H1 (cell line): Measurements from ENCODE around the gene ULK3. TPM values are rescaled to one million over a fixed set of nuclear protein-coding genes. Genes with fewer than 3 reads are reported as not detected.

Experiments used
- CTCF ChIA-PET: fragments of 300-600 bp; sonication (Branson Sonifier 250); formaldehyde crosslinking; loops from one replicate; lab custom pipeline; 2021; ENCODE audit not compliant: partially characterized antibody; lab: Charles Lee
- POLR2A ChIA-PET: fragments of 300-600 bp; sonication (Branson Sonifier 250); formaldehyde crosslinking; loops from one replicate; lab custom pipeline; 2021; ENCODE audit warnings: inconsistent platforms; ENCODE audit not compliant: partially characterized antibody; lab: Charles Lee
- DNase-seq, 2 experiments: peaks; one replicate each; pipeline versions ENCODE4 v3.0.0 to v3.0.0-alpha.2; 2010 to 2022; ENCODE audit warnings: low spot score in 2 of 2, low read depth in 1 of 2, mixed read lengths in 1 of 2
- FAIRE-seq: peaks from 2 replicates; lab custom pipeline; 2011; peaks lifted over from hg19 to GRCh38; lab: Jason Lieb, UNC
- H2AFZ ChIP-seq: 2 replicates; pipeline ENCODE4 v1.8.1; 2012; ENCODE audit warnings: low read length, inconsistent platforms
- H2AK5ac ChIP-seq: 2 replicates; pipeline ENCODE4 v1.6.1; 2013; ENCODE audit warnings: low read depth, low read length
- H2BK120ac ChIP-seq: replicated peaks from 2 replicates; pipeline ENCODE3; 2013; ENCODE audit warnings: low read depth, low read length, inconsistent platforms
- H2BK12ac ChIP-seq: 2 replicates; pipeline ENCODE4 v1.6.1; 2013; ENCODE audit warnings: low read depth, low read length
- H2BK15ac ChIP-seq: 2 replicates; pipeline ENCODE4 v1.6.1; 2013; ENCODE audit warnings: low read length
- H2BK20ac ChIP-seq: 2 replicates; pipeline ENCODE4 v1.6.1; 2013; ENCODE audit warnings: low read length
- H2BK5ac ChIP-seq: 2 replicates; pipeline ENCODE4 v1.6.1; 2013; ENCODE audit warnings: low read depth, low read length
- H3K14ac ChIP-seq: 2 replicates; pipeline ENCODE4 v1.6.1; 2013; ENCODE audit warnings: inconsistent platforms; ENCODE audit not compliant: insufficient read length
- H3K18ac ChIP-seq: 2 replicates; pipeline ENCODE4 v1.6.1; 2013; ENCODE audit warnings: low read length; ENCODE audit errors: extremely low read depth
- H3K23ac ChIP-seq: 2 replicates; pipeline ENCODE4 v1.6.1; 2013; ENCODE audit warnings: inconsistent platforms; ENCODE audit not compliant: insufficient read length
- H3K23me2 ChIP-seq: 2 replicates; pipeline ENCODE4 v1.6.1; 2013; ENCODE audit warnings: low read depth, low read length
- H3K27ac ChIP-seq: 2 replicates; pipeline ENCODE4 v1.6.1; 2011; ENCODE audit warnings: low read depth, low read length, inconsistent platforms
- H3K27me3 ChIP-seq, 4 experiments: replicated peaks in 1 of 4; 1 replicate in 1 of 4; 2 replicates in 3 of 4; pipeline versions ENCODE4 v1.6.1 to v1.8.1; 2011 to 2013; ENCODE audit warnings: low read length in 3 of 4, mild to moderate bottlenecking in 3 of 4, inconsistent platforms in 2 of 4, mixed read lengths in 2 of 4, moderate library complexity in 1 of 4; ENCODE audit not compliant: control insufficient read depth in 3 of 4, insufficient read depth in 3 of 4; ENCODE audit errors: extremely low read depth in 1 of 4
- H3K36me3 ChIP-seq, 4 experiments: 2 replicates each; pipeline versions ENCODE4 v1.6.1 to v1.8.1; 2011 to 2013; ENCODE audit warnings: mild to moderate bottlenecking in 4 of 4, low read length in 3 of 4, moderate library complexity in 2 of 4, control low read depth in 1 of 4, inconsistent platforms in 1 of 4; ENCODE audit not compliant: insufficient read depth in 4 of 4, control insufficient read depth in 2 of 4
- H3K4ac ChIP-seq: replicated peaks from 2 replicates; pipeline ENCODE3; 2013; ENCODE audit warnings: low read length, low read depth, mixed read lengths, inconsistent platforms; ENCODE audit not compliant: insufficient read length
- H3K4me1 ChIP-seq, 4 experiments: replicated peaks in 1 of 4; 1 replicate in 1 of 4; 2 replicates in 3 of 4; pipeline versions ENCODE4 v1.6.1 to v1.8.1; 2011 to 2013; ENCODE audit warnings: low read length in 3 of 4, inconsistent platforms in 2 of 4, mixed read lengths in 1 of 4; ENCODE audit not compliant: insufficient read depth in 4 of 4, control insufficient read depth in 3 of 4
- H3K4me2 ChIP-seq, 2 experiments: 2 replicates each; pipeline versions ENCODE4 v1.6.1 to v1.8.1; 2011 to 2013; ENCODE audit warnings: low read depth in 2 of 2, low read length in 2 of 2, control low read depth in 1 of 2, inconsistent platforms in 1 of 2, mild to moderate bottlenecking in 1 of 2; ENCODE audit not compliant: insufficient read depth in 1 of 2
- H3K4me3 ChIP-seq, 4 experiments: fragments of 200-600, 300-600 bp in 1 of 4; sonication (generic), shearing (Covaris generic), sonication (Bioruptor Twin) in 1 of 4; 2 replicates each; pipeline versions ENCODE4 v1.5.1 to v1.8.1; 2011 to 2016; ENCODE audit warnings: low read length in 4 of 4, low read depth in 3 of 4, control low read depth in 2 of 4, inconsistent platforms in 2 of 4, mild to moderate bottlenecking in 2 of 4, mixed read lengths in 1 of 4, moderate library complexity in 1 of 4; ENCODE audit not compliant: insufficient read depth in 2 of 4; ENCODE audit errors: extremely low read depth in 1 of 4
- H3K56ac ChIP-seq: replicated peaks from 2 replicates; pipeline ENCODE3; 2013; ENCODE audit warnings: low read depth, mild to moderate bottlenecking, mixed read lengths, low read length, inconsistent platforms; ENCODE audit not compliant: insufficient read length
- H3K79me1 ChIP-seq: 2 replicates; pipeline ENCODE4 v1.6.1; 2013; ENCODE audit warnings: low read depth, low read length, control low read depth
- H3K79me2 ChIP-seq, 2 experiments: 2 replicates each; pipeline versions ENCODE4 v1.6.1 to v1.8.1; 2012 to 2013; ENCODE audit warnings: low read length in 2 of 2, mild to moderate bottlenecking in 2 of 2, inconsistent platforms in 1 of 2; ENCODE audit not compliant: insufficient read depth in 2 of 2, control insufficient read depth in 1 of 2
- H3K9ac ChIP-seq, 4 experiments: replicated peaks in 1 of 4; 1 replicate in 1 of 4; 2 replicates in 3 of 4; pipeline versions ENCODE4 v1.6.1 to v1.8.1; 2011 to 2013; ENCODE audit warnings: low read depth in 3 of 4, low read length in 3 of 4, control low read depth in 2 of 4, mild to moderate bottlenecking in 2 of 4, moderate library complexity in 2 of 4, inconsistent platforms in 1 of 4; ENCODE audit errors: extremely low read depth in 1 of 4
- H3K9me3 ChIP-seq, 2 experiments: 2 replicates each; pipeline versions ENCODE4 v1.6.1 to v1.8.1; 2012 to 2013; ENCODE audit warnings: mild to moderate bottlenecking in 2 of 2, moderate library complexity in 2 of 2, control low read depth in 1 of 2, inconsistent platforms in 1 of 2, low read depth in 1 of 2, low read length in 1 of 2, mixed read lengths in 1 of 2; ENCODE audit not compliant: insufficient read depth in 2 of 2
- H4K20me1 ChIP-seq, 2 experiments: replicated peaks in 1 of 2; 2 replicates each; pipeline versions ENCODE3 to v1.8.1; 2011 to 2013; ENCODE audit warnings: inconsistent platforms in 2 of 2, low read length in 2 of 2, mild to moderate bottlenecking in 1 of 2; ENCODE audit not compliant: insufficient read depth in 2 of 2, control insufficient read depth in 1 of 2
- H4K5ac ChIP-seq: 2 replicates; pipeline ENCODE4 v1.6.1; 2013; ENCODE audit warnings: low read length, low read depth, mixed read lengths, inconsistent platforms; ENCODE audit not compliant: insufficient read length
- H4K8ac ChIP-seq: 2 replicates; pipeline ENCODE4 v1.8.0; 2013; ENCODE audit warnings: mild to moderate bottlenecking, moderate library complexity, low read length, inconsistent platforms; ENCODE audit not compliant: insufficient read depth; ENCODE audit errors: extremely low read depth
- H4K91ac ChIP-seq: replicated peaks from 2 replicates; pipeline ENCODE3; 2013; ENCODE audit warnings: low read length, mixed read lengths, inconsistent platforms; ENCODE audit not compliant: insufficient read length
- BRCA1 ChIP-seq: IDR thresholded peaks from 2 replicates; pipeline ENCODE4 v1.6.1; 2012; ENCODE audit warnings: low read depth, low read length, improper control_type of control experiment
- CHD1 ChIP-seq: IDR thresholded peaks from 2 replicates; pipeline ENCODE4 v1.6.1; 2012; ENCODE audit warnings: low read depth, low read length, improper control_type of control experiment
- EP300 ChIP-seq, 2 experiments: IDR thresholded peaks; 1 replicate in 1 of 2; 2 replicates in 1 of 2; pipeline ENCODE4 v1.6.1; 2011 to 2012; ENCODE audit warnings: low read depth in 2 of 2, low read length in 2 of 2, mild to moderate bottlenecking in 2 of 2, borderline replicate concordance in 1 of 2, inconsistent platforms in 1 of 2, moderate library complexity in 1 of 2
- GTF2F1 ChIP-seq: IDR thresholded peaks from 2 replicates; pipeline ENCODE4 v1.6.1; 2012; ENCODE audit warnings: low read depth, low read length, improper control_type of control experiment, borderline replicate concordance
- HDAC6 ChIP-seq: IDR thresholded peaks from one replicate; pipeline ENCODE4 v1.7.1; 2012; ENCODE audit warnings: low read depth, mild to moderate bottlenecking, inconsistent platforms, low read length, moderate library complexity
- KDM4A ChIP-seq: IDR thresholded peaks from one replicate; pipeline ENCODE4 v1.7.1; 2012; ENCODE audit warnings: low read depth, mild to moderate bottlenecking, moderate library complexity, low read length, inconsistent platforms; ENCODE audit not compliant: severe bottlenecking
- MAFK ChIP-seq: IDR thresholded peaks from 2 replicates; pipeline ENCODE4 v1.6.1; 2012; ENCODE audit warnings: low read depth, mild to moderate bottlenecking, improper control_type of control experiment, low read length
- RAD21 ChIP-seq, 2 experiments: IDR thresholded peaks in 1 of 2; conservative IDR thresholded peaks in 1 of 2; 2 replicates each; pipeline ENCODE4 v1.6.1; 2011; ENCODE audit warnings: low read depth in 2 of 2, low read length in 2 of 2, improper control_type of control experiment in 1 of 2, inconsistent platforms in 1 of 2, mild to moderate bottlenecking in 1 of 2, moderate library complexity in 1 of 2
- RNF2 ChIP-seq: fragments of 200-900, 300-1000 bp; sonication (generic); IDR thresholded peaks from 2 replicates; pipeline ENCODE4 v1.7.1; 2016; ENCODE audit warnings: borderline replicate concordance, low read depth, mild to moderate bottlenecking, antibody characterized with exemption, low read length; ENCODE audit not compliant: poor library complexity, severe bottlenecking; ENCODE audit errors: missing control alignments
- SAP30 ChIP-seq: fragments of 300-600 bp; sonication (generic); IDR thresholded peaks from 2 replicates; pipeline ENCODE4 v1.7.1; 2012; ENCODE audit warnings: low read length, moderate library complexity, mild to moderate bottlenecking, inconsistent platforms; ENCODE audit not compliant: insufficient read depth, insufficient replicate concordance
- TAF7 ChIP-seq: optimal IDR thresholded peaks from 2 replicates; pipeline ENCODE3; 2011; ENCODE audit warnings: low read depth, mild to moderate bottlenecking, inconsistent platforms, low read length, moderate library complexity, borderline replicate concordance
- TBP ChIP-seq: IDR thresholded peaks from 2 replicates; pipeline ENCODE4 v1.6.1; 2011; ENCODE audit warnings: low read depth, low read length, improper control_type of control experiment
- ZNF274 ChIP-seq: IDR thresholded peaks from 2 replicates; pipeline ENCODE4 v1.7.0; 2012; ENCODE audit warnings: low read length, borderline replicate concordance; ENCODE audit errors: extremely low read depth
- WGBS, 2 experiments: shearing (Covaris generic) in 1 of 2; methylation state at CpG; one replicate each; pipeline versions ENCODE4 v1.1.6 to v1.1.7; 2013 to 2015; ENCODE audit warnings: low lambda C conversion rate in 2 of 2, mixed read lengths in 2 of 2, inconsistent platforms in 1 of 2, low coverage in 1 of 2, missing lambda C conversion rate in 1 of 2; ENCODE audit not compliant: insufficient replicate concordance in 2 of 2, insufficient coverage in 1 of 2, insufficient read length in 1 of 2; ENCODE audit errors: extremely low coverage in 1 of 2, missing lambda C conversion rate in 1 of 2; 5-methylcytosine and 5-hydroxymethylcytosine counted together
- polyA plus RNA-seq, 7 experiments: library from polyadenylated mRNA; depleted of rRNA in 3 of 7; stranded (reverse) in 5 of 7; unstranded in 2 of 7; fragments of >200 nt in 5 of 7; fragments of 200-250 nt in 2 of 7; gene quantifications; 1 replicate in 5 of 7; 2 replicates in 1 of 7; 4 replicates in 1 of 7; pipeline versions ENCODE4 v1.2.1 to v1.2.3, GENCODE V29; 2011 to 2013; ENCODE audit warnings: missing spikeins in 2 of 7, mixed read lengths in 2 of 7
- total RNA-seq: library from RNA; stranded (reverse); fragmentation: NEBNext Ultra II Directional; extraction: Animal tissue kit (Norgen Biotek cat#: 25700); gene quantifications from 2 replicates; pipeline ENCODE4 v1.2.1, GENCODE V29; 2021

The ULK3 gene
- total and polyA plus RNA-seq, 2 of the 8 experiments (the other 6 are each of a cell fraction or from before 2014, with no cell fraction given), result 27.1 to 34.4 TPM

DNA sequence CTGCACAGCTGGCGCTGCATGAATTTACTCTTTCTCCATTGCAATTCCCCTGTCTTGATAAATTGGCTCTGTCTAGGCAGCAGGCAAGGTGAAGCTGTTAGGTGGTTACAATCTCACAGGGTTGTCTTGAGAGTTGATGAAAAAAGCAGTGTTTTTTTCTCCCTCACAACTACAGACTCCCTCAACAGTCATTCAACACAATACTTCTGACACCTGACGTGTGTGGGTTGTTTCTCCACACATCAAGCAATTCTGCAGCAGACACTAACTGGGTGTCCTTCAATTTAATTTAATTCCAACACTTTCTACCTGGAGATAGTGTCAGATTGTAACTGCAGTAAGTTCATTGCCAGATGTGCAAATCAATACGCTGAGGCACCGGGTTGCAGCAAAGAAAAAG lies 35.3 kb upstream of the ULK3 start:
- Histone ChIP-seq H2BK15ac (no peak overlapping the region), H3K14ac (no peak overlapping the region), H3K4ac (no peak overlapping the region), H3K56ac (no peak overlapping the region), H2BK12ac (no peak overlapping the region), H3K79me1 (no peaks in the 10 kb centered on the region), H3K36me3 (no peaks in the 10 kb centered on the region), H4K5ac (no peak overlapping the region), H2BK120ac (no peak overlapping the region), H3K18ac (no peak overlapping the region), H3K27ac (no peak overlapping the region), H3K27me3 (no peaks in the 10 kb centered on the region), H4K91ac (no peak overlapping the region), H2BK5ac (no peak overlapping the region), H4K8ac (no peak overlapping the region), H2AFZ (no peak overlapping the region), H3K23me2 (peaks cover 5% of the 10 kb centered on the region; the same call in 1 of the 2 replicates), H3K4me2 (no peak overlapping the region), H3K4me3 (no peak overlapping the region), H3K9me3 (no peaks in the 10 kb centered on the region), H3K23ac (no peak overlapping the region), H3K79me2 (no peaks in the 10 kb centered on the region), H4K20me1 (no peaks in the 10 kb centered on the region), H2BK20ac (no peak overlapping the region), H3K9ac (no peak overlapping the region), H2AK5ac (no peak overlapping the region), H3K4me1 (peaks cover 0 to 3% (median 3%) of the 10 kb centered on the region in 4 experiments; a peak in 3 of 7 replicates)
- ChIA-PET POLR2A (interaction anchor here (0.7 to 1.2 kb wide), 5 partner anchors 13 to 60 kb away, joined by 3 to 4 read pairs (median 3); partner anchors contain the start of gene COX5A), CTCF (interaction anchor here (0.8 to 2.0 kb wide), 2 partner anchors 23 to 26 kb away, joined by 3 to 13 read pairs; no protein-coding TSS in a partner anchor)
- 75% methylated on average over 4 of the region's 4 CpGs; no CpG with 5 or more reads in 1 of the 2 experiments for WGBS, 2 experiments
- no peak for DNase-seq
- TF ChIP-seq GTF2F1 (no peak), HDAC6 (no peak), ZNF274 (no peak), MAFK (no peak), TAF7 (no peak), RNF2 (no peak), RAD21 (IDR thresholded peaks at IDR 0.05 in 1 of 2, conservative IDR thresholded peaks at IDR 0.05 in 1 of 2; ENCODE audit: low read depth in 2 of 2, low read length in 2 of 2) (no peak), BRCA1 (no peak), SAP30 (no peak), EP300 (IDR thresholded peaks at IDR 0.05; ENCODE audit: borderline replicate concordance in 1 of 2, low read depth in 2 of 2, low read length in 2 of 2) (no peak), TBP (no peak), KDM4A (no peak), CHD1 (no peak)
- FAIRE-seq, result no peak
